Activated B cell treated with CpG ODN at 0.5 μM for 24 hours (primary cell): ENCODE measurements around the gene IPO9. TPM values are rescaled to one million over a fixed set of nuclear protein-coding genes. Genes with fewer than 3 reads are reported as not detected.
"Not testable (repeated sequence)": the region's sequence is repeated elsewhere in the genome, so short reads cannot be mapped to it uniquely, and the experiment has no call there.

ENCODE experiments used
- ATAC-seq: fragments of 200-7000 bp; cut with Tn5 transposase; one replicate; pipeline ENCODE4 v1.10.0; 2021; ENCODE audit warnings: low read depth, mild to moderate bottlenecking, moderate library complexity
- CTCF ChIA-PET: fragments of 350-600 bp; sonication (Branson Sonifier 250); formaldehyde crosslinking; loops from one replicate; lab custom pipeline; 2021; ENCODE audit warnings: antibody characterized with exemption; lab: Charles Lee
- POLR2A ChIA-PET: fragments of 350-600 bp; sonication (Branson Sonifier 250); formaldehyde crosslinking; loops from one replicate; lab custom pipeline; 2021; ENCODE audit warnings: antibody characterized with exemption; lab: Charles Lee
- DNase-seq: peaks from one replicate; pipeline ENCODE4 v3.0.0; 2022
- H3K27ac Mint-ChIP-seq: one replicate; pipeline ENCODE4 v1.8.0; 2020; ENCODE audit warnings: mixed read lengths
- H3K27me3 Mint-ChIP-seq: one replicate; pipeline ENCODE4 v1.8.0; 2021; ENCODE audit warnings: mixed read lengths
- H3K36me3 Mint-ChIP-seq: one replicate; pipeline ENCODE4 v1.8.0; 2021; ENCODE audit warnings: low read depth, mixed read lengths
- H3K4me1 Mint-ChIP-seq: one replicate; pipeline ENCODE4 v1.8.0; 2021; ENCODE audit warnings: mixed read lengths
- H3K4me3 Mint-ChIP-seq: one replicate; pipeline ENCODE4 v1.8.0; 2020; ENCODE audit warnings: mild to moderate bottlenecking, mixed read lengths
- H3K9me3 Mint-ChIP-seq: one replicate; pipeline ENCODE4 v1.8.0; 2020; ENCODE audit warnings: mixed read lengths
- intact Hi-C: fragments of 100-400 bp; cut with micrococcal nuclease; formaldehyde crosslinking; loops from one replicate; pipeline ENCODE4 v1.15.1; 2024
- total RNA-seq: library from RNA; stranded (reverse); gene quantifications from 2 replicates; pipeline ENCODE4 v1.2.3, GENCODE V29; 2022
- TF ChIP-seq, protein P1 (sequence below): fragments of 200-600 bp; IDR thresholded peaks from one replicate; pipeline ENCODE4 v1.8.0; 2022; ENCODE audit warnings: antibody characterized with exemption, mild to moderate bottlenecking

The IPO9 gene
- total RNA-seq, 1 donor from 2014 or later, result 48.2 TPM

GRCh38 chr1:201838381-201838780 lies 9.4 kb downstream of the IPO9 start:
- no peaks in the 10 kb centered on the region for H3K27me3 Mint-ChIP-seq
- ChIA-PET CTCF (no interaction called here), POLR2A (interaction anchor here (0.7 kb wide), 1 partner anchor 36 kb away, joined by 4 read pairs; no protein-coding TSS in a partner anchor)
- TF ChIP-seq, protein P1, sequence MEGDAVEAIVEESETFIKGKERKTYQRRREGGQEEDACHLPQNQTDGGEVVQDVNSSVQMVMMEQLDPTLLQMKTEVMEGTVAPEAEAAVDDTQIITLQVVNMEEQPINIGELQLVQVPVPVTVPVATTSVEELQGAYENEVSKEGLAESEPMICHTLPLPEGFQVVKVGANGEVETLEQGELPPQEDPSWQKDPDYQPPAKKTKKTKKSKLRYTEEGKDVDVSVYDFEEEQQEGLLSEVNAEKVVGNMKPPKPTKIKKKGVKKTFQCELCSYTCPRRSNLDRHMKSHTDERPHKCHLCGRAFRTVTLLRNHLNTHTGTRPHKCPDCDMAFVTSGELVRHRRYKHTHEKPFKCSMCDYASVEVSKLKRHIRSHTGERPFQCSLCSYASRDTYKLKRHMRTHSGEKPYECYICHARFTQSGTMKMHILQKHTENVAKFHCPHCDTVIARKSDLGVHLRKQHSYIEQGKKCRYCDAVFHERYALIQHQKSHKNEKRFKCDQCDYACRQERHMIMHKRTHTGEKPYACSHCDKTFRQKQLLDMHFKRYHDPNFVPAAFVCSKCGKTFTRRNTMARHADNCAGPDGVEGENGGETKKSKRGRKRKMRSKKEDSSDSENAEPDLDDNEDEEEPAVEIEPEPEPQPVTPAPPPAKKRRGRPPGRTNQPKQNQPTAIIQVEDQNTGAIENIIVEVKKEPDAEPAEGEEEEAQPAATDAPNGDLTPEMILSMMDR, result no peak
- no peak overlapping the region for H3K4me3 Mint-ChIP-seq
- H3K4me1 Mint-ChIP-seq, result peaks cover 28% of the 10 kb centered on the region
- H3K9me3 Mint-ChIP-seq, result no peaks in the 10 kb centered on the region
- ATAC-seq, result no peak
- no peak overlapping the region for H3K27ac Mint-ChIP-seq
- intact Hi-C loops, result no loop called here
- peaks cover 50% of the 10 kb centered on the region for H3K36me3 Mint-ChIP-seq
- no peak for DNase-seq

DNA sequence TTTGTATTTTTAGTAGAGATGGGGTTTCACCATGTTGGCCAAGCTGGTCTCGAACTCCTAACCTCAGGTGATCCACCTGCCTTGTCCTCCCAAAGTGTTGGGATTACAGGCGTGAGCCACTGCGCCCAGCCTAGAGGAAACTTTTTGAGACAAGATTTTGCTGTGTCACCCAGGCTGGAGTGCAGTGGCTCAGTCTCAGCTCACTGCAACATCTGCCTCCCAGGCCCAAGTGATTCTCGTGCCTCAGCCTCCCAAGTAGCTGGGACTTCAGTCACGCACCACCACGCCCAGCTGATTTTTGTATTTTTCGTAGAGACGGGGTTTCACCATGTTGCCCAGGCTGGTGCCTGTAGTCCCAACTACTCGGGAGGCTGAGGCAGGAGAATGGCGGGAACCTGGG lies 10.1 kb downstream of the IPO9 start:
- H3K27ac Mint-ChIP-seq, DNase-seq, H3K27me3 Mint-ChIP-seq, H3K4me3 Mint-ChIP-seq, CTCF ChIA-PET, H3K9me3 Mint-ChIP-seq, POLR2A ChIA-PET, ATAC-seq, intact Hi-C loops: not testable (repeated sequence)
- peaks cover 50% of the 10 kb centered on the region for H3K36me3 Mint-ChIP-seq
- peaks cover 26% of the 10 kb centered on the region for H3K4me1 Mint-ChIP-seq

DNA sequence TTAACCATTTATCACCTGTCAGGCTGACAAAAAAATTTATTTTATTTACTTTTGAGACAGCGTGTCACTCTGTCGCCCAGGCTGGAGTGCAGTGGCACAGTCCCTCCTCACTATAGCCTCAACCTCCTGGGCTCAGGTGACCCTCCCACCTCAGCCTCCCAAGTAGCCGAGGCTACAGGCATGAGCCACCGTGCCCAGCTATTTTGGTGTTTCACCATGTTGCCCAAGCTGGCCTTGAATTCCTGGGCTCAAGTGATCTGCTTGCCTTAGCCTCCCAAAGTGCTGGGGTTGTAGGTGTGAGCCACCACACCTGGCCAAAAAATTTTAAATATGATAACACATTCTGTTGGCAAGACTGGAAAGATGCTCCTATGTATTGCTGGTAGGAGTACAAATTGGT lies 11.1 kb downstream of the IPO9 start:
- Mint-ChIP-seq H3K4me1 (peaks cover 21% of the 10 kb centered on the region), H3K4me3 (no peak overlapping the region), H3K27ac (no peak overlapping the region), H3K27me3 (no peaks in the 10 kb centered on the region), H3K9me3 (no peaks in the 10 kb centered on the region), H3K36me3 (peaks cover 45% of the 10 kb centered on the region)
- DNase-seq (no peak), ATAC-seq (no peak)
- TF ChIP-seq, protein P1, result no peak
- intact Hi-C loops, result no loop called here
- ChIA-PET CTCF (no interaction called here), POLR2A (interaction anchor here (1.2 kb wide), 1 partner anchor 11 kb away, joined by 3 read pairs; the partner anchor contains the start of gene IPO9)

DNA sequence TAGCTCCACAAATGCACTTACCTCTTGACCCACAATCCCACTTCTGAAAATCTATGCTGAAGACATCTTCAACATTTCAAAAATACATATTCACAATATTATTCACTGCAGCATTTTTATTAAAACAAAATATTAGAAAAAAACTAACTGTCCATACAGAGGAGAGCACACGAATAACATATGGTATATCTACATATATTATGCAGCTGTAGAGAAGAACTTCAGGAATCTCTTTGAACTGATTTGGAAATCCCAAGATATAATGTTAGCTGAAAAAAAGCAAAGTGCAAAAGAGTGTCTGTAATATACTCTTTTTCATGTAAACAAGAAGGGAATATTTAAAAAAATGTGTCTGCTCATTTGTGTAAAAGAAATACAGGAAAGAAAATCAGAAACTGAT lies 11.5 kb downstream of the IPO9 start:
- Mint-ChIP-seq H3K27ac (no peak overlapping the region), H3K4me3 (no peak overlapping the region), H3K9me3 (no peaks in the 10 kb centered on the region), H3K27me3 (no peaks in the 10 kb centered on the region), H3K36me3 (peaks cover 41% of the 10 kb centered on the region), H3K4me1 (peaks cover 21% of the 10 kb centered on the region)
- intact Hi-C loops, result no loop called here
- TF ChIP-seq, protein P1, result no peak
- ATAC-seq, result no peak
- no peak for DNase-seq
- CTCF ChIA-PET, result no interaction called here
- POLR2A ChIA-PET, result interaction anchor here (1.2 kb wide), 1 partner anchor 12 kb away, joined by 3 read pairs; the partner anchor contains the start of gene IPO9

- peaks cover 21% of the 10 kb centered on the region for H3K4me1 Mint-ChIP-seq
- ATAC-seq (no peak), DNase-seq (no peak)
- H3K9me3 Mint-ChIP-seq, result no peaks in the 10 kb centered on the region
- TF ChIP-seq, protein P1, result no peak
- CTCF ChIA-PET, result interaction anchor here (1.1 kb wide), 1 partner anchor 11 kb away, joined by 3 read pairs; no protein-coding TSS in a partner anchor
- intact Hi-C loops, result no loop called here
- POLR2A ChIA-PET, result no interaction called here
- peaks cover 33% of the 10 kb centered on the region for H3K36me3 Mint-ChIP-seq
- H3K27me3 Mint-ChIP-seq, result no peaks in the 10 kb centered on the region
- no peak overlapping the region for H3K27ac Mint-ChIP-seq
- H3K4me3 Mint-ChIP-seq, result no peak overlapping the region
These were observed 12.4 kb downstream of the IPO9 start for GRCh38 chr1:201841265-201841912.
